Ascending aorta (tissue), 2 donors: ENCODE measurements around the gene MEDAG. TPM values are rescaled to one million over a fixed set of nuclear protein-coding genes. Genes with fewer than 3 reads are reported as not detected.

Source experiments
- DNase-seq, 2 donors: peaks; one replicate each; pipeline ENCODE4 v3.0.0-alpha.2; 2019; ENCODE audit warnings: low spot score in 2 of 2
- H3K27ac ChIP-seq, 2 donors: fragments of 200-600 bp; sonication (generic); one replicate each; pipeline ENCODE4 v1.5.1; 2016 to 2017; ENCODE audit warnings: mild to moderate bottlenecking in 1 of 2
- H3K27me3 ChIP-seq: fragments of 200-600 bp; sonication (generic); one replicate; pipeline ENCODE4 v1.5.1; 2017
- H3K36me3 ChIP-seq, 2 donors: fragments of 200-600 bp; sonication (generic); one replicate each; pipeline ENCODE4 v1.5.1; 2016
- H3K4me1 ChIP-seq, 2 donors: fragments of 200-600 bp; sonication (generic); one replicate each; pipeline ENCODE4 v1.5.1; 2016 to 2017; ENCODE audit warnings: mild to moderate bottlenecking in 1 of 2
- H3K4me3 ChIP-seq, 2 donors: fragments of 200-600 bp; sonication (generic); one replicate each; pipeline ENCODE4 v1.5.1; 2016 to 2017; ENCODE audit warnings: mild to moderate bottlenecking in 1 of 2
- H3K9me3 ChIP-seq, 2 donors: fragments of 200-600 bp; sonication (generic); one replicate each; pipeline ENCODE4 v1.5.1; 2016
- CTCF ChIP-seq, 3 experiments: fragments of 200-600 bp in 2 of 3; fragments of 450-650 bp in 1 of 3; sonication (generic) in 2 of 3; IDR thresholded peaks; one replicate each; pipeline ENCODE4 v1.5.1; 2016 to 2019; ENCODE audit warnings: antibody characterized with exemption in 3 of 3, mild to moderate bottlenecking in 1 of 3, moderate library complexity in 1 of 3
- intact Hi-C: fragments of 100-400 bp; cut with DNase I; formaldehyde crosslinking; loops from one replicate; pipeline ENCODE4 v1.15.1; 2023
- total RNA-seq: library from RNA; depleted of rRNA; stranded (reverse); fragments of >200 nt; gene quantifications from one replicate; pipeline ENCODE4 v1.1.0, GENCODE V29; 2016

The MEDAG gene
- total RNA-seq, 1 donor from 2014 or later, result 98.8 TPM

DNA sequence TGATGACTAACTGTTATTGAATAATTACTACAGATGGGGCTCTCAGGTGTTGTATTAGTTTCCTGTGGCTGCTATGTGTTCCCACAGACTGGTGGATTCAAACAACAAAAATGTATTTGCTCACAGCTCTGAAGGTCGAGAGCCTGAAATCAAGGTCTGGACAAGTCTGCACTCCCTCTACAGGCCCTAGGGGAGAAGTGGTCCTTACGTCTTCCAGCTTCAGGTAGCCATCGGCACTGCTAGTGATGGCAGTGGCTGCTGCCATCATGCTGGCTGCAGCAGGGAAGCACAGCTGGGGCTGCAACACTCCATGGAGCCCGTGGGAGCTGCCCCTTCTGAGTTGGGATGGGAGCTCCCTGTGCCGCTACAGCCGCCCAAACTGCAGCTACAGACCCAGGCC, 28.3 kb downstream of the MEDAG start:
- Histone ChIP-seq H3K36me3 (no peaks in the 10 kb centered on the region), H3K27me3 (no peaks in the 10 kb centered on the region), H3K27ac (no peak overlapping the region), H3K9me3 (no peaks in the 10 kb centered on the region), H3K4me3 (no peak overlapping the region), H3K4me1 (peaks cover 0 to 4% of the 10 kb centered on the region in 2 donors)
- no peak for DNase-seq
- intact Hi-C loops, result no loop called here
- TF ChIP-seq CTCF (IDR thresholded peaks at IDR 0.05), result no peak

DNA sequence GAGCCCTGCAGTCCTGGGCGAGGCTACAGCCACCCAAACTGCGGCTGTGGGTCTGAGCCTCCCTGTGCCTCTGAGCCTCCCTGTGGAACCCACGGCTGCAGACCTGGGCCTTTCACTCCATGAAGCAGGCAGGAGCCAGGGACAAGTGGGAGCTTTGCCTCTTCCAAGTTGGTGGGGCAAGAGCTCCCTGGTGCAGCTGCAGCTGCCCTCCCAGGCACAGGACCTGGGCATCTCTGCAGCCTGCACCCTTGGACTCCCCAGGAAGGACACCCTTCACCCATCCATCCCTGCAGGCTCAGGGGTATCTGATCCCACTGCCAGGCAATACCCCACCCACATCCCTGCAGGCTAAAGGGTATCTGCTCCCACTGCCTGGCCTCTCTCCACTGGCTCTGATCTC, 28.7 kb downstream of the MEDAG start:
- no peak for DNase-seq
- Histone ChIP-seq H3K27me3 (no peaks in the 10 kb centered on the region), H3K27ac (no peak overlapping the region), H3K9me3 (no peaks in the 10 kb centered on the region), H3K36me3 (no peaks in the 10 kb centered on the region), H3K4me3 (no peak overlapping the region), H3K4me1 (peaks cover 0 to 4% of the 10 kb centered on the region in 2 donors)
- intact Hi-C loops, result no loop called here
- TF ChIP-seq CTCF (IDR thresholded peaks at IDR 0.05), result no peak

DNA sequence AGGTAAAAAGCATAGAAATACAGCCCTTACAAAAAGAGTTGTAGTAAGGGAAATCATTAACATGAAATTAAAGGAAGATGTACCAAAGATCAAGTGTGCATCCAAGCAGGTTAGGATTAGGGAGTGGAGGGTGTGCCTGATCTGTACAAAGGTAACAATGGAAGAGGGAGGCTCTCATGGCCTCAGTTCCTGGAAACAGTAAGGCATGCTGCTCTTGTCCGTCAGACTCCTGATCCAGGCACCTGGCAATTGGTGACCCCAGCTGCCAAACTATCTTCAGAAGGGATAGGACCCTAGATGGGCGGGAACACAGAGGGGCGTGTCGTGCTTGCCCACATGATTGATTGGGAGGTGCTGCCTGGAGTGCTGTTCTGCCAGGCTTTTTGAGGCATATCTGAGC, 30.9 kb downstream of the MEDAG start:
- Histone ChIP-seq H3K27me3 (no peaks in the 10 kb centered on the region), H3K4me3 (no peak overlapping the region), H3K27ac (no peak overlapping the region), H3K4me1 (peaks cover 0 to 4% of the 10 kb centered on the region in 2 donors), H3K9me3 (no peaks in the 10 kb centered on the region), H3K36me3 (no peaks in the 10 kb centered on the region)
- no peak for DNase-seq
- no peak for TF ChIP-seq CTCF (IDR thresholded peaks at IDR 0.05)
- intact Hi-C loops, result no loop called here

DNA sequence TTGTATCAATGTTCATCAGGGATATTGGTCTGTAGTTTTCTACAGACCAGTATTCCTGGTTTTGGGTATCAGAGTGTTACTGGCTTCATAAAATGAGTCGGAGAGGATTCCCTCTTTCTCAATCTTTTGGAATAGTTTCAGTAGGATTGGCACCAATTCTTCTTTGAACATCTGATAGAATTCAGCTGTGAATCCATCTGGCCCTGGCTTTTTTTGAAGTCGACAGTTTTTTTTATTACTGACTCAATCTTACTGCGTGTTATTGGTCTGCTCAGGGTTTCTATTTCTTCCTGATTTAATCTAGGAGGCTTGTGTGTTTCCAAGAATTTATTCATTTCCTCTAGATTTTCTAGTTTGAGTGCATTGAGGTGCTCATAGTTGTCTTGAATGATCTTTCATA, 37.8 kb downstream of the MEDAG start:
- no peak for DNase-seq
- Histone ChIP-seq H3K27me3 (no peaks in the 10 kb centered on the region), H3K4me1 (no peaks in the 10 kb centered on the region), H3K9me3 (no peaks in the 10 kb centered on the region), H3K36me3 (no peaks in the 10 kb centered on the region), H3K27ac (no peak overlapping the region), H3K4me3 (no peak overlapping the region)
- intact Hi-C loops, result no loop called here
- TF ChIP-seq CTCF (IDR thresholded peaks at IDR 0.05), result no peak

- Histone ChIP-seq H3K27ac (no peak overlapping the region), H3K4me1 (no peaks in the 10 kb centered on the region), H3K4me3 (no peak overlapping the region), H3K27me3 (no peaks in the 10 kb centered on the region), H3K9me3 (no peaks in the 10 kb centered on the region), H3K36me3 (no peaks in the 10 kb centered on the region)
- no peak for TF ChIP-seq CTCF (IDR thresholded peaks at IDR 0.05)
- no peak for DNase-seq
- intact Hi-C loops, result no loop called here
Observed at GRCh38 chr13:30957258-30957943, 51.3 kb downstream of the MEDAG start.

- H3K9me3 ChIP-seq, result no peaks in the 10 kb centered on the region
- TF ChIP-seq CTCF (IDR thresholded peaks at IDR 0.05), result no peak
- H3K4me1 ChIP-seq, result no peaks in the 10 kb centered on the region
- no peaks in the 10 kb centered on the region for H3K27me3 ChIP-seq
- DNase-seq, result no peak
- no peak overlapping the region for H3K4me3 ChIP-seq
- H3K27ac ChIP-seq, result no peak overlapping the region
- H3K36me3 ChIP-seq, result no peaks in the 10 kb centered on the region
- intact Hi-C loops, result no loop called here
Observed at GRCh38 chr13:30959678-30960077, 53.6 kb downstream of the MEDAG start.
